Prostate gland (tissue), 2 donors: ENCODE measurements around the gene SAFB.

Experiments
- POLR2A ChIP-seq: fragments of 450-650 bp; IDR thresholded peaks from one replicate; pipeline ENCODE4 v1.6.1; 2016; ENCODE audit warnings: antibody characterized with exemption, mild to moderate bottlenecking
- POLR2AphosphoS5 ChIP-seq: sonication (generic); formaldehyde crosslinking; IDR thresholded peaks from one replicate; pipeline ENCODE4 v1.6.1; 2017; ENCODE audit warnings: antibody characterized with exemption
- TF ChIP-seq, protein P1 (sequence below), 4 experiments: fragments of 200-600 bp in 2 of 4; fragments of 450-650 bp in 2 of 4; sonication (generic) in 2 of 4; IDR thresholded peaks; 1 replicate in 3 of 4; 2 replicates in 1 of 4; pipeline ENCODE4 v1.5.1; 2016 to 2019; ENCODE audit warnings: antibody characterized with exemption in 4 of 4, mild to moderate bottlenecking in 2 of 4, moderate library complexity in 2 of 4

GRCh38 chr19:5641171-5641570, 18.3 kb downstream of the SAFB start:
- TF ChIP-seq, protein P1, sequence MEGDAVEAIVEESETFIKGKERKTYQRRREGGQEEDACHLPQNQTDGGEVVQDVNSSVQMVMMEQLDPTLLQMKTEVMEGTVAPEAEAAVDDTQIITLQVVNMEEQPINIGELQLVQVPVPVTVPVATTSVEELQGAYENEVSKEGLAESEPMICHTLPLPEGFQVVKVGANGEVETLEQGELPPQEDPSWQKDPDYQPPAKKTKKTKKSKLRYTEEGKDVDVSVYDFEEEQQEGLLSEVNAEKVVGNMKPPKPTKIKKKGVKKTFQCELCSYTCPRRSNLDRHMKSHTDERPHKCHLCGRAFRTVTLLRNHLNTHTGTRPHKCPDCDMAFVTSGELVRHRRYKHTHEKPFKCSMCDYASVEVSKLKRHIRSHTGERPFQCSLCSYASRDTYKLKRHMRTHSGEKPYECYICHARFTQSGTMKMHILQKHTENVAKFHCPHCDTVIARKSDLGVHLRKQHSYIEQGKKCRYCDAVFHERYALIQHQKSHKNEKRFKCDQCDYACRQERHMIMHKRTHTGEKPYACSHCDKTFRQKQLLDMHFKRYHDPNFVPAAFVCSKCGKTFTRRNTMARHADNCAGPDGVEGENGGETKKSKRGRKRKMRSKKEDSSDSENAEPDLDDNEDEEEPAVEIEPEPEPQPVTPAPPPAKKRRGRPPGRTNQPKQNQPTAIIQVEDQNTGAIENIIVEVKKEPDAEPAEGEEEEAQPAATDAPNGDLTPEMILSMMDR (IDR thresholded peaks at IDR 0.05): no peak
- TF ChIP-seq POLR2A (no peak), POLR2AphosphoS5 (no peak)
